B cell (primary cell): Measurements from ENCODE around the gene KIAA1217. TPM values are rescaled to one million over a fixed set of nuclear protein-coding genes. Genes with fewer than 3 reads are reported as not detected.

ENCODE experiments used
- ATAC-seq: fragments of 200-7000 bp; cut with Tn5 transposase; one replicate; pipeline ENCODE4 v1.10.0; 2021; ENCODE audit warnings: low read depth, mild to moderate bottlenecking, moderate number of reproducible peaks, moderate library complexity
- CTCF ChIA-PET: fragments of 350-600 bp; sonication (Branson Sonifier 250); formaldehyde crosslinking; loops from one replicate; lab custom pipeline; 2021; ENCODE audit warnings: antibody characterized with exemption, inconsistent platforms; lab: Charles Lee
- POLR2A ChIA-PET: fragments of 350-600 bp; sonication (Branson Sonifier 250); formaldehyde crosslinking; loops from one replicate; lab custom pipeline; 2021; ENCODE audit warnings: antibody characterized with exemption; lab: Charles Lee
- DNase-seq: peaks from one replicate; pipeline ENCODE4 v3.0.0; 2013
- H2AFZ ChIP-seq: 2 replicates; pipeline ENCODE4 v1.6.1; 2012; ENCODE audit warnings: mild to moderate bottlenecking, low read depth, low read length; ENCODE audit not compliant: insufficient read depth, poor library complexity, severe bottlenecking
- H3K27ac ChIP-seq, 2 donors: 1 replicate in 1 of 2; 2 replicates in 1 of 2; pipeline ENCODE4 v1.5.1; 2012 to 2013; ENCODE audit warnings: low read length in 2 of 2, mild to moderate bottlenecking in 2 of 2, moderate library complexity in 1 of 2
- H3K27me3 ChIP-seq, 4 experiments: fragments of 200-600 bp in 1 of 4; sonication (generic) in 1 of 4; replicated peaks in 1 of 4; 1 replicate in 2 of 4; 2 replicates in 2 of 4; pipeline versions ENCODE4 v1.6.1 to v1.7.0; 2013 to 2016; ENCODE audit warnings: low read length in 3 of 4, mild to moderate bottlenecking in 2 of 4, mixed read lengths in 1 of 4, moderate library complexity in 1 of 4; ENCODE audit not compliant: insufficient read depth in 4 of 4, control insufficient read depth in 3 of 4; ENCODE audit errors: control extremely low read depth in 1 of 4
- H3K36me3 ChIP-seq, 2 experiments: replicated peaks in 1 of 2; 1 replicate in 1 of 2; 2 replicates in 1 of 2; pipeline versions ENCODE4 v1.6.1 to v1.7.1; 2013; ENCODE audit warnings: low read length in 1 of 2; ENCODE audit not compliant: insufficient read depth in 2 of 2, control insufficient read depth in 1 of 2; ENCODE audit errors: control extremely low read depth in 1 of 2, extremely low read depth in 1 of 2
- H3K4me1 ChIP-seq, 2 donors: fragments of 200-600 bp in 1 of 2; sonication (generic) in 1 of 2; 1 replicate in 1 of 2; 2 replicates in 1 of 2; pipeline versions ENCODE4 v1.5.1 to v1.6.1; 2013 to 2017; ENCODE audit warnings: low read length in 2 of 2; ENCODE audit not compliant: control insufficient read depth in 2 of 2, insufficient read depth in 2 of 2
- H3K4me2 ChIP-seq: replicated peaks from 2 replicates; pipeline ENCODE3; 2012; ENCODE audit warnings: mild to moderate bottlenecking, low read depth, low read length; ENCODE audit not compliant: poor library complexity, severe bottlenecking
- H3K4me3 ChIP-seq, 5 experiments: fragments of 200-600 bp in 1 of 5; sonication (generic) in 1 of 5; 1 replicate in 3 of 5; 2 replicates in 2 of 5; pipeline versions ENCODE4 v1.5.1 to v1.7.0; 2011 to 2016; ENCODE audit warnings: low read length in 4 of 5, mild to moderate bottlenecking in 4 of 5, low read depth in 2 of 5, control low read depth in 1 of 5, moderate library complexity in 1 of 5; ENCODE audit not compliant: insufficient read depth in 1 of 5; ENCODE audit errors: control extremely low read depth in 1 of 5, extremely low read depth in 1 of 5
- H3K79me2 ChIP-seq: fragments of 200-600 bp; sonication (generic); one replicate; pipeline ENCODE4 v1.6.0; 2016; ENCODE audit warnings: low read length; ENCODE audit not compliant: control insufficient read depth, insufficient read depth
- H3K9ac ChIP-seq: fragments of 200-600 bp; sonication (generic); 2 replicates; pipeline ENCODE4 v1.6.1; 2017; ENCODE audit warnings: mild to moderate bottlenecking, low read length, moderate library complexity
- H3K9me3 ChIP-seq, 3 donors: one replicate each; pipeline versions ENCODE4 v1.6.1 to v1.7.1; 2013; ENCODE audit warnings: low read length in 2 of 3; ENCODE audit not compliant: control insufficient read depth in 2 of 3, insufficient read depth in 1 of 3; ENCODE audit errors: control extremely low read depth in 1 of 3
- H4K20me1 ChIP-seq: 2 replicates; pipeline ENCODE4 v1.6.0; 2012; ENCODE audit warnings: mild to moderate bottlenecking, low read length; ENCODE audit not compliant: insufficient read depth, control insufficient read depth, poor library complexity, severe bottlenecking
- H3K27ac Mint-ChIP-seq: one replicate; pipeline ENCODE4 v1.8.0; 2021; ENCODE audit warnings: mixed read lengths
- H3K27me3 Mint-ChIP-seq: one replicate; pipeline ENCODE4 v1.8.0; 2021; ENCODE audit warnings: mixed read lengths
- H3K4me1 Mint-ChIP-seq: one replicate; pipeline ENCODE4 v1.8.0; 2021; ENCODE audit warnings: mixed read lengths
- H3K4me3 Mint-ChIP-seq: one replicate; pipeline ENCODE4 v1.8.0; 2021; ENCODE audit warnings: mixed read lengths
- H3K9me3 Mint-ChIP-seq: one replicate; pipeline ENCODE4 v1.8.0; 2022; ENCODE audit warnings: mixed read lengths; ENCODE audit not compliant: insufficient read depth
- CTCF ChIP-seq: fragments of 200-600 bp; IDR thresholded peaks from one replicate; pipeline ENCODE4 v1.8.0; 2022; ENCODE audit warnings: antibody characterized with exemption, mild to moderate bottlenecking
- EZH2 ChIP-seq: IDR thresholded peaks from 2 replicates; pipeline ENCODE4 v1.6.1; 2012; ENCODE audit warnings: borderline replicate concordance, low read depth, mild to moderate bottlenecking, moderate library complexity, low read length; ENCODE audit not compliant: insufficient read depth, poor library complexity, severe bottlenecking
- WGBS: methylation state at CpG from one replicate; pipeline ENCODE4 v1.1.5; 2013; ENCODE audit warnings: missing lambda C conversion rate; ENCODE audit not compliant: insufficient coverage; 5-methylcytosine and 5-hydroxymethylcytosine counted together
- intact Hi-C: fragments of 100-400 bp; cut with micrococcal nuclease; formaldehyde crosslinking; loops from one replicate; pipeline ENCODE4 v1.10.0; 2022
- polyA plus RNA-seq: library from polyadenylated mRNA; depleted of rRNA; stranded (reverse); fragments of >200 nt; gene quantifications from 2 replicates; pipeline ENCODE4 v1.2.3, GENCODE V29; 2012
- total RNA-seq, 2 donors: library from RNA; stranded (reverse); fragments of 120-200 nt in 1 of 2; gene quantifications; 1 replicate in 1 of 2; 2 replicates in 1 of 2; pipeline versions ENCODE4 v1.2.3 to v1.2.4, GENCODE V29; 2013 to 2022

Gene KIAA1217
- total and polyA plus RNA-seq, 2 donors (not counting 1 experiment from before 2014, with no cell fraction given): 0.67 TPM; not detected in 1

- Histone ChIP-seq H3K4me2 (no peak overlapping the region), H3K27me3 (no peaks in the 10 kb centered on the region), H4K20me1 (no peaks in the 10 kb centered on the region), H3K27ac (no peak overlapping the region), H3K9ac (no peak overlapping the region), H3K4me1 (no peaks in the 10 kb centered on the region), H3K4me3 (no peak overlapping the region), H3K36me3 (no peaks in the 10 kb centered on the region), H2AFZ (no peak overlapping the region), H3K9me3 (peaks cover 0 to 3% (median 0%) of the 10 kb centered on the region in 3 donors), H3K79me2 (no peaks in the 10 kb centered on the region)
- Mint-ChIP-seq H3K4me1 (no peaks in the 10 kb centered on the region), H3K27me3 (peaks cover 3% of the 10 kb centered on the region), H3K4me3 (no peak overlapping the region), H3K27ac (no peak overlapping the region), H3K9me3 (no peaks in the 10 kb centered on the region)
- 92% methylated on average over 4 of the region's 6 CpGs for WGBS
- no peak for ATAC-seq
- ChIA-PET POLR2A (no interaction called here), CTCF (interaction anchor here (0.7 kb wide), 1 partner anchor 56 kb away, joined by 3 read pairs; no protein-coding TSS in a partner anchor)
- TF ChIP-seq CTCF: no peak
- TF ChIP-seq EZH2: no peak
- no peak for DNase-seq
- intact Hi-C loops: no loop called here
Observed at GRCh38 chr10:24494777-24495176, 285.8 kb downstream of the KIAA1217 start.

GRCh38 chr10:24495666-24496460 is 286.9 kb downstream of the KIAA1217 start:
- POLR2A ChIA-PET: no interaction called here
- no peak overlapping the region for H3K4me3 ChIP-seq
- TF ChIP-seq EZH2 (no peak), CTCF (no peak)
- no peaks in the 10 kb centered on the region for H3K27me3 ChIP-seq
- no peak overlapping the region for H3K27ac ChIP-seq
- no peaks in the 10 kb centered on the region for H3K36me3 ChIP-seq
- no peaks in the 10 kb centered on the region for H3K4me1 ChIP-seq
- no peak overlapping the region for H3K4me3 Mint-ChIP-seq
- H3K4me1 Mint-ChIP-seq: no peaks in the 10 kb centered on the region
- no peak overlapping the region for H3K9ac ChIP-seq
- no peak overlapping the region for H3K4me2 ChIP-seq
- 84% methylated on average over 5 of the region's 10 CpGs for WGBS
- DNase-seq (no peak), ATAC-seq (no peak)
- CTCF ChIA-PET: no interaction called here
- H3K9me3 ChIP-seq: peaks cover 0 to 3% (median 0%) of the 10 kb centered on the region in 3 donors
- H3K79me2 ChIP-seq: no peaks in the 10 kb centered on the region
- H3K27ac Mint-ChIP-seq: no peak overlapping the region
- no peaks in the 10 kb centered on the region for H4K20me1 ChIP-seq
- H3K27me3 Mint-ChIP-seq: peaks cover 3% of the 10 kb centered on the region
- no peak overlapping the region for H2AFZ ChIP-seq
- intact Hi-C loops: no loop called here
- H3K9me3 Mint-ChIP-seq: no peaks in the 10 kb centered on the region
